ENCODE measurements around the gene FAM222B. TPM values are rescaled to one million over a fixed set of nuclear protein-coding genes. Genes with fewer than 3 reads are reported as not detected.

The FAM222B gene
- total and polyA plus RNA-seq, 9 of the 15 experiments (the other 6 are each of a cell fraction or from before 2014, with no cell fraction given) = 4.0 to 34.6 (median 7.5) TPM

- peak; percentile 30; the same call in 1 of the 2 replicates for TF ChIP-seq SREBF2 (CRISPR knock-in tag; IDR thresholded peaks at IDR 0.05)
- no peak for TF ChIP-seq USF2 (CRISPR knock-in tag; IDR thresholded peaks at IDR 0.05)
- TF ChIP-seq HBP1 (CRISPR knock-in tag; IDR thresholded peaks at IDR 0.05) = no peak
- peak; percentile 74; the same call in 1 of the 2 replicates for TF ChIP-seq CXXC5 (CRISPR knock-in tag; IDR thresholded peaks at IDR 0.05)
- no peak for TF ChIP-seq MTA2 (IDR thresholded peaks at IDR 0.05; ENCODE audit: low read depth)
- 0 out of 2 replicates have a peak, but pooled peaks have one; percentile 6 for TF ChIP-seq DPF2 (IDR thresholded peaks at IDR 0.05)
- 0 out of 2 replicates have a peak, but pooled peaks have one; percentile 26 for TF ChIP-seq E2F1 (CRISPR knock-in tag; IDR thresholded peaks at IDR 0.05)
- TF ChIP-seq GATA2 (CRISPR knock-in tag; IDR thresholded peaks at IDR 0.05) = 0 out of 2 replicates have a peak, but pooled peaks have one; percentile 7
- TF ChIP-seq SIN3A (IDR thresholded peaks at IDR 0.05; ENCODE audit: borderline replicate concordance in 2 of 2, control insufficient read depth in 1 of 2, low read depth in 2 of 2, low read length in 2 of 2) = peak; percentile 81 to 86; a peak in 3 of 4 replicates
- no peak for TF ChIP-seq TRIM24 (IDR thresholded peaks at IDR 0.05)
- TF ChIP-seq TAF1 (IDR thresholded peaks at IDR 0.05; ENCODE audit: control insufficient read depth, extremely low read depth, insufficient read depth, low read length, severe bottlenecking) = peak; percentile 70
- TF ChIP-seq MYC (IDR thresholded peaks at IDR 0.05; ENCODE audit: low read depth, low read length) = peak; percentile 93
- peak; percentile 86; the same call in 1 of the 2 replicates for TF ChIP-seq MYC (CRISPR knock-in tag; IDR thresholded peaks at IDR 0.05; ENCODE audit: borderline replicate concordance, low read depth)
- TF ChIP-seq FOXK1 (CRISPR knock-in tag; IDR thresholded peaks at IDR 0.05; ENCODE audit: borderline replicate concordance) = 0 out of 2 replicates have a peak, but pooled peaks have one; percentile 82
- peak; percentile 68; the same call in 1 of the 2 replicates for TF ChIP-seq ETV5 (CRISPR knock-in tag; IDR thresholded peaks at IDR 0.05; ENCODE audit: low read depth)
- peak; percentile 87 for TF ChIP-seq HMGN3 (IDR thresholded peaks at IDR 0.05; ENCODE audit: borderline replicate concordance, extremely low read depth, insufficient read length, low read depth, low read length)
- TF ChIP-seq JUN (IDR thresholded peaks at IDR 0.05; ENCODE audit: borderline replicate concordance, low read depth, low read length) = peak; percentile 13; the same call in 1 of the 2 replicates
- TF ChIP-seq JUN (CRISPR knock-in tag; IDR thresholded peaks at IDR 0.05; ENCODE audit: borderline replicate concordance) = no peak; the same call in 1 of the 2 replicates
- no peak for TF ChIP-seq TFE3 (CRISPR knock-in tag; IDR thresholded peaks at IDR 0.05)
- TF ChIP-seq TARDBP (IDR thresholded peaks at IDR 0.05) = peak; percentile 79
- TF ChIP-seq ZSCAN29 (IDR thresholded peaks at IDR 0.05) = peak; percentile 7; the same call in 1 of the 2 replicates
- no peak for TF ChIP-seq SIRT6 (IDR thresholded peaks at IDR 0.05; ENCODE audit: low read depth, low read length)
- no peak for TF ChIP-seq NCOR1 (IDR thresholded peaks at IDR 0.05)
Measured at GRCh38 chr17:28728364-28729200, 114.0 kb downstream of the FAM222B start, which contains the start of gene NEK8 (continued).

Data from K562 (cell line).